H1 (cell line): ENCODE results near the gene AIF1L.

Source experiments
- EP300 ChIP-seq, 2 experiments: IDR thresholded peaks; 1 replicate in 1 of 2; 2 replicates in 1 of 2; pipeline ENCODE4 v1.6.1; 2011 to 2012; ENCODE audit warnings: low read depth in 2 of 2, low read length in 2 of 2, mild to moderate bottlenecking in 2 of 2, borderline replicate concordance in 1 of 2, inconsistent platforms in 1 of 2, moderate library complexity in 1 of 2
- EZH2 ChIP-seq: fragments of 200-600 bp; sonication (generic); IDR thresholded peaks from 2 replicates; pipeline ENCODE4 v1.7.1; 2012; ENCODE audit warnings: low read depth, mild to moderate bottlenecking, moderate library complexity, low read length, inconsistent platforms; ENCODE audit not compliant: severe bottlenecking
- GTF2F1 ChIP-seq: IDR thresholded peaks from 2 replicates; pipeline ENCODE4 v1.6.1; 2012; ENCODE audit warnings: low read depth, low read length, improper control_type of control experiment, borderline replicate concordance
- POLR2A ChIP-seq, 2 experiments: IDR thresholded peaks; 1 replicate in 1 of 2; 2 replicates in 1 of 2; pipeline ENCODE4 v1.6.1; 2011; ENCODE audit warnings: low read depth in 2 of 2, low read length in 2 of 2, mild to moderate bottlenecking in 2 of 2; ENCODE audit errors: control extremely low read depth in 1 of 2
- RNF2 ChIP-seq: fragments of 200-900, 300-1000 bp; sonication (generic); IDR thresholded peaks from 2 replicates; pipeline ENCODE4 v1.7.1; 2016; ENCODE audit warnings: borderline replicate concordance, low read depth, mild to moderate bottlenecking, antibody characterized with exemption, low read length; ENCODE audit not compliant: poor library complexity, severe bottlenecking; ENCODE audit errors: missing control alignments
- SIRT6 ChIP-seq: IDR thresholded peaks from one replicate; pipeline ENCODE4 v1.7.1; 2012; ENCODE audit warnings: low read length, inconsistent platforms
- SIX5 ChIP-seq: IDR thresholded peaks from 2 replicates; pipeline ENCODE4 v1.6.1; 2011; ENCODE audit warnings: mild to moderate bottlenecking, low read depth, low read length
- TAF1 ChIP-seq: IDR thresholded peaks from 2 replicates; pipeline ENCODE4 v1.6.1; 2011; ENCODE audit warnings: mild to moderate bottlenecking, low read depth, low read length
- YY1 ChIP-seq: IDR thresholded peaks from 2 replicates; pipeline ENCODE4 v1.6.1; 2011; ENCODE audit warnings: low read depth, mild to moderate bottlenecking, low read length
- TF ChIP-seq, protein P1 (sequence below), 3 experiments: IDR thresholded peaks; 1 replicate in 2 of 3; 2 replicates in 1 of 3; pipeline versions ENCODE4 v1.5.1 to v1.6.1; 2011; ENCODE audit warnings: low read length in 3 of 3, mild to moderate bottlenecking in 3 of 3, inconsistent platforms in 2 of 3, low read depth in 1 of 3, moderate library complexity in 1 of 3; ENCODE audit not compliant: insufficient read depth in 1 of 3; ENCODE audit errors: control extremely low read depth in 1 of 3

GRCh38 chr9:131062969-131063368, 33.4 kb upstream of the AIF1L start:
- TF ChIP-seq, protein P1, sequence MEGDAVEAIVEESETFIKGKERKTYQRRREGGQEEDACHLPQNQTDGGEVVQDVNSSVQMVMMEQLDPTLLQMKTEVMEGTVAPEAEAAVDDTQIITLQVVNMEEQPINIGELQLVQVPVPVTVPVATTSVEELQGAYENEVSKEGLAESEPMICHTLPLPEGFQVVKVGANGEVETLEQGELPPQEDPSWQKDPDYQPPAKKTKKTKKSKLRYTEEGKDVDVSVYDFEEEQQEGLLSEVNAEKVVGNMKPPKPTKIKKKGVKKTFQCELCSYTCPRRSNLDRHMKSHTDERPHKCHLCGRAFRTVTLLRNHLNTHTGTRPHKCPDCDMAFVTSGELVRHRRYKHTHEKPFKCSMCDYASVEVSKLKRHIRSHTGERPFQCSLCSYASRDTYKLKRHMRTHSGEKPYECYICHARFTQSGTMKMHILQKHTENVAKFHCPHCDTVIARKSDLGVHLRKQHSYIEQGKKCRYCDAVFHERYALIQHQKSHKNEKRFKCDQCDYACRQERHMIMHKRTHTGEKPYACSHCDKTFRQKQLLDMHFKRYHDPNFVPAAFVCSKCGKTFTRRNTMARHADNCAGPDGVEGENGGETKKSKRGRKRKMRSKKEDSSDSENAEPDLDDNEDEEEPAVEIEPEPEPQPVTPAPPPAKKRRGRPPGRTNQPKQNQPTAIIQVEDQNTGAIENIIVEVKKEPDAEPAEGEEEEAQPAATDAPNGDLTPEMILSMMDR (IDR thresholded peaks at IDR 0.05; ENCODE audit: control extremely low read depth in 1 of 3, insufficient read depth in 1 of 3, low read depth in 1 of 3, low read length in 3 of 3) = no peak
- TF ChIP-seq EP300 (IDR thresholded peaks at IDR 0.05; ENCODE audit: borderline replicate concordance in 1 of 2, low read depth in 2 of 2, low read length in 2 of 2) = no peak
- TF ChIP-seq YY1 = no peak
- no peak for TF ChIP-seq SIX5
- no peak for TF ChIP-seq SIRT6
- TF ChIP-seq GTF2F1 = no peak
- no peak for TF ChIP-seq POLR2A (IDR thresholded peaks at IDR 0.05; ENCODE audit: control extremely low read depth in 1 of 2, low read depth in 2 of 2, low read length in 2 of 2)
- no peak for TF ChIP-seq EZH2
- no peak for TF ChIP-seq RNF2
- TF ChIP-seq TAF1 = no peak
